Nephron progenitor cell (in vitro differentiated cells): ENCODE results near the gene TGIF1.

Experiments
- DNase-seq: peaks from one replicate; pipeline ENCODE4 v3.0.0; 2021
- H3K27ac Mint-ChIP-seq: 2 replicates; pipeline ENCODE4 v1.8.0; 2021; ENCODE audit warnings: mild to moderate bottlenecking, moderate library complexity, mixed read lengths
- H3K27me3 Mint-ChIP-seq: 2 replicates; pipeline ENCODE4 v1.8.0; 2021; ENCODE audit warnings: mild to moderate bottlenecking, low read depth, mixed read lengths; ENCODE audit not compliant: poor library complexity
- H3K36me3 Mint-ChIP-seq: 2 replicates; pipeline ENCODE4 v1.8.0; 2021; ENCODE audit warnings: low read depth, mixed read lengths
- H3K4me1 Mint-ChIP-seq: 2 replicates; pipeline ENCODE4 v1.8.0; 2021; ENCODE audit warnings: mixed read lengths
- H3K4me3 Mint-ChIP-seq: 2 replicates; pipeline ENCODE4 v1.8.0; 2021; ENCODE audit warnings: mild to moderate bottlenecking, moderate library complexity, mixed read lengths
- H3K9me3 Mint-ChIP-seq: 2 replicates; pipeline ENCODE4 v1.8.0; 2021; ENCODE audit warnings: mild to moderate bottlenecking, moderate library complexity, mixed read lengths
- CTCF ChIP-seq: fragments of 200-600 bp; sonication (generic); IDR thresholded peaks from 2 replicates; pipeline ENCODE4 v1.5.0; 2021; ENCODE audit warnings: antibody characterized with exemption

Gene TGIF1

GRCh38 chr18:3441290-3441689 lies 8.7 kb upstream of the TGIF1 start:
- peaks cover 37% of the 10 kb centered on the region for H3K4me1 Mint-ChIP-seq
- peak; percentile 28 for TF ChIP-seq CTCF
- H3K36me3 Mint-ChIP-seq, result no peaks in the 10 kb centered on the region
- H3K4me3 Mint-ChIP-seq, result no peak overlapping the region
- no peaks in the 10 kb centered on the region for H3K9me3 Mint-ChIP-seq
- H3K27me3 Mint-ChIP-seq, result no peaks in the 10 kb centered on the region
- no peak overlapping the region for H3K27ac Mint-ChIP-seq
- peak; percentile 12 for DNase-seq

GRCh38 chr18:3442919-3443318 lies 7.1 kb upstream of the TGIF1 start:
- H3K36me3 Mint-ChIP-seq, result no peaks in the 10 kb centered on the region
- no peaks in the 10 kb centered on the region for H3K9me3 Mint-ChIP-seq
- DNase-seq, result no peak
- TF ChIP-seq CTCF, result no peak
- no peaks in the 10 kb centered on the region for H3K27me3 Mint-ChIP-seq
- H3K27ac Mint-ChIP-seq, result no peak overlapping the region
- no peak overlapping the region for H3K4me3 Mint-ChIP-seq
- peaks cover 53% of the 10 kb centered on the region for H3K4me1 Mint-ChIP-seq

GRCh38 chr18:3444296-3444695 lies 5.7 kb upstream of the TGIF1 start:
- H3K9me3 Mint-ChIP-seq, result no peaks in the 10 kb centered on the region
- H3K4me1 Mint-ChIP-seq, result peaks cover 53% of the 10 kb centered on the region
- peak overlapping the region; percentile 68 for H3K27ac Mint-ChIP-seq
- no peaks in the 10 kb centered on the region for H3K36me3 Mint-ChIP-seq
- no peak overlapping the region for H3K4me3 Mint-ChIP-seq
- DNase-seq, result no peak
- H3K27me3 Mint-ChIP-seq, result no peaks in the 10 kb centered on the region
- no peak for TF ChIP-seq CTCF

GRCh38 chr18:3444954-3445353 lies 5.0 kb upstream of the TGIF1 start:
- H3K4me3 Mint-ChIP-seq, result peak overlapping the region; percentile 34
- H3K4me1 Mint-ChIP-seq, result peaks cover 53% of the 10 kb centered on the region
- no peak for DNase-seq
- H3K9me3 Mint-ChIP-seq, result no peaks in the 10 kb centered on the region
- H3K27ac Mint-ChIP-seq, result peak overlapping the region; percentile 89
- no peaks in the 10 kb centered on the region for H3K36me3 Mint-ChIP-seq
- no peak for TF ChIP-seq CTCF
- H3K27me3 Mint-ChIP-seq, result no peaks in the 10 kb centered on the region

- Mint-ChIP-seq H3K4me3 (peak overlapping the region; percentile 91), H3K27ac (peak overlapping the region; percentile 100), H3K4me1 (peaks cover 35% of the 10 kb centered on the region), H3K27me3 (no peaks in the 10 kb centered on the region), H3K36me3 (no peaks in the 10 kb centered on the region), H3K9me3 (no peaks in the 10 kb centered on the region)
- no peak for TF ChIP-seq CTCF
- DNase-seq, result peak; percentile 42
These were observed 2.7 kb upstream of the TGIF1 start for GRCh38 chr18:3447068-3447894.
